ENCODE data around the gene MYB. TPM values are rescaled to one million over a fixed set of nuclear protein-coding genes. Genes with fewer than 3 reads are reported as not detected.

MYB gene
- total and polyA plus RNA-seq, 2 of the 8 experiments (the other 6 are each of a cell fraction or from before 2014, with no cell fraction given) = 4.0 to 7.6 TPM

GRCh38 chr6:135168766-135169165 is 12.3 kb upstream of the MYB start:
- Histone ChIP-seq H3K4ac (replicated peaks; ENCODE audit: insufficient read length, low read depth, low read length) (no peak overlapping the region), H4K8ac (ENCODE audit: extremely low read depth, insufficient read depth, low read length) (no peak overlapping the region), H4K91ac (replicated peaks; ENCODE audit: insufficient read length, low read length) (no peak overlapping the region), H3K36me3 (ENCODE audit: control insufficient read depth in 2 of 4, insufficient read depth in 4 of 4, low read length in 3 of 4) (no peaks in the 10 kb centered on the region), H3K18ac (ENCODE audit: extremely low read depth, low read length) (no peak overlapping the region), H3K23ac (ENCODE audit: insufficient read length) (no peak overlapping the region), H3K23me2 (ENCODE audit: low read depth, low read length) (no peaks in the 10 kb centered on the region), H3K9ac (replicated peaks in 1 of 4; ENCODE audit: extremely low read depth in 1 of 4, low read depth in 3 of 4, low read length in 3 of 4) (no peak overlapping the region), H4K20me1 (replicated peaks in 1 of 2; ENCODE audit: control insufficient read depth in 1 of 2, insufficient read depth in 2 of 2, low read length in 2 of 2) (no peaks in the 10 kb centered on the region), H3K4me3 (ENCODE audit: extremely low read depth in 1 of 4, insufficient read depth in 2 of 4, low read depth in 3 of 4, low read length in 4 of 4) (no peak overlapping the region), H2AFZ (ENCODE audit: low read length) (no peak overlapping the region), H2BK15ac (ENCODE audit: low read length) (no peak overlapping the region), H2BK20ac (ENCODE audit: low read length) (no peak overlapping the region), H3K79me1 (ENCODE audit: low read depth, low read length) (no peaks in the 10 kb centered on the region), H3K9me3 (ENCODE audit: insufficient read depth in 2 of 2, low read depth in 1 of 2, low read length in 1 of 2) (no peaks in the 10 kb centered on the region), H3K14ac (ENCODE audit: insufficient read length) (no peak overlapping the region), H2BK12ac (ENCODE audit: low read depth, low read length) (no peak overlapping the region), H3K27me3 (replicated peaks in 1 of 4; ENCODE audit: control insufficient read depth in 3 of 4, extremely low read depth in 1 of 4, insufficient read depth in 3 of 4, low read length in 3 of 4) (no peaks in the 10 kb centered on the region), H3K4me1 (replicated peaks in 1 of 4; ENCODE audit: control insufficient read depth in 3 of 4, insufficient read depth in 4 of 4, low read length in 3 of 4) (peaks cover 0 to 3% (median 0%) of the 10 kb centered on the region in 4 experiments; a peak in 1 of 7 replicates), H3K4me2 (ENCODE audit: insufficient read depth in 1 of 2, low read depth in 2 of 2, low read length in 2 of 2) (no peak overlapping the region), H2BK5ac (ENCODE audit: low read depth, low read length) (no peak overlapping the region), H4K5ac (ENCODE audit: insufficient read length, low read depth, low read length) (no peak overlapping the region), H3K27ac (ENCODE audit: low read depth, low read length) (no peak overlapping the region), H2AK5ac (ENCODE audit: low read depth, low read length) (no peak overlapping the region), H3K79me2 (ENCODE audit: control insufficient read depth in 1 of 2, insufficient read depth in 2 of 2, low read length in 2 of 2) (no peaks in the 10 kb centered on the region), H3K56ac (replicated peaks; ENCODE audit: insufficient read length, low read depth, low read length) (no peak overlapping the region), H2BK120ac (replicated peaks; ENCODE audit: low read depth, low read length) (no peak overlapping the region)
- CTCF ChIA-PET (ENCODE audit: partially characterized antibody) = interaction anchor here (0.6 to 2.3 kb wide), 5 partner anchors 10 to 170 kb away, joined by 3 to 10 read pairs (median 5); no protein-coding TSS in a partner anchor
- POLR2A ChIA-PET (ENCODE audit: partially characterized antibody) = no interaction called here
- FAIRE-seq = no peak
- no peak for DNase-seq (ENCODE audit: low read depth in 1 of 2, low spot score in 2 of 2)
- no peak for TF ChIP-seq SIRT6 (IDR thresholded peaks at IDR 0.05; ENCODE audit: low read length)
- no peak for TF ChIP-seq GABPA (IDR thresholded peaks at IDR 0.05; ENCODE audit: borderline replicate concordance, insufficient read depth, low read length)
- TF ChIP-seq CHD2 (IDR thresholded peaks at IDR 0.05; ENCODE audit: low read length) = no peak
- TF ChIP-seq RXRA (IDR thresholded peaks at IDR 0.05; ENCODE audit: insufficient read depth, low read depth, low read length) = no peak
- TF ChIP-seq ATF2 (IDR thresholded peaks at IDR 0.05; ENCODE audit: low read length) = no peak
- no peak for TF ChIP-seq POLR2AphosphoS5 (IDR thresholded peaks at IDR 0.05; ENCODE audit: low read depth, low read length)
- no peak for TF ChIP-seq CEBPB (IDR thresholded peaks at IDR 0.05; ENCODE audit: low read depth, low read length)
- TF ChIP-seq USF2 (IDR thresholded peaks at IDR 0.05; ENCODE audit: low read length) = no peak
- no peak for TF ChIP-seq POU5F1 (IDR thresholded peaks at IDR 0.05; ENCODE audit: low read depth, low read length)
- no peak for TF ChIP-seq KDM4A (IDR thresholded peaks at IDR 0.05; ENCODE audit: low read depth, low read length, severe bottlenecking)
- no peak for TF ChIP-seq JUND (IDR thresholded peaks at IDR 0.05; ENCODE audit: low read length)
- TF ChIP-seq TEAD4 (IDR thresholded peaks at IDR 0.05; ENCODE audit: low read depth, low read length) = no peak
- no peak for TF ChIP-seq BACH1 (IDR thresholded peaks at IDR 0.05; ENCODE audit: low read length)
- no peak for TF ChIP-seq KDM1A (IDR thresholded peaks at IDR 0.05; ENCODE audit: borderline replicate concordance, low read length)

All from H1 (cell line).